SK-N-SH (cell line): ENCODE results near the gene SERPINB12. TPM values are rescaled to one million over a fixed set of nuclear protein-coding genes. Genes with fewer than 3 reads are reported as not detected.

ENCODE experiments used
- CTCF ChIA-PET: fragments of 300-600, 350-600 bp; formaldehyde crosslinking; extraction: SDS; loops from one replicate; lab custom pipeline; 2021; lab: Yijun Ruan, JAX
- POLR2A ChIA-PET: fragments of 350-600 bp; sonication (Branson Sonifier 250); formaldehyde crosslinking; extraction: SDS; loops from one replicate; lab custom pipeline; 2020; ENCODE audit warnings: antibody characterized with exemption, inconsistent platforms; lab: Yijun Ruan, JAX
- DNase-seq: peaks from one replicate; pipeline ENCODE4 v3.0.0; 2012
- H2AFZ ChIP-seq: fragments of 200-600 bp; sonication (generic); 2 replicates; pipeline ENCODE4 v1.8.1; 2016; ENCODE audit warnings: antibody characterized with exemption, mild to moderate bottlenecking, low read depth
- H3F3A ChIP-seq: fragments of 200-600 bp; sonication (generic); replicated peaks from 2 replicates; pipeline ENCODE3; 2016; ENCODE audit warnings: antibody characterized with exemption, mild to moderate bottlenecking; ENCODE audit not compliant: insufficient read depth
- H3K27ac ChIP-seq, 2 experiments: fragments of 200-500 bp in 1 of 2; fragments of 200-600 bp in 1 of 2; sonication (Bioruptor generic) in 1 of 2; sonication (generic), shearing (Covaris generic) in 1 of 2; 2 replicates each; pipeline versions ENCODE4 v1.5.1 to v1.6.1; 2014 to 2016; ENCODE audit warnings: low read depth in 2 of 2, inconsistent platforms in 1 of 2, low read length in 1 of 2, mild to moderate bottlenecking in 1 of 2, mixed read lengths in 1 of 2
- H3K27me3 ChIP-seq: fragments of 200-600 bp; sonication (generic), shearing (Covaris generic); 2 replicates; pipeline ENCODE4 v1.6.1; 2016; ENCODE audit warnings: mixed run types; ENCODE audit not compliant: insufficient read depth
- H3K36me3 ChIP-seq, 2 experiments: fragments of 200-500 bp in 1 of 2; fragments of 200-600 bp in 1 of 2; sonication (Bioruptor generic) in 1 of 2; sonication (generic) in 1 of 2; replicated peaks in 1 of 2; 2 replicates each; pipeline versions ENCODE3 to v1.5.1; 2014 to 2016; ENCODE audit warnings: low read length in 1 of 2, mild to moderate bottlenecking in 1 of 2; ENCODE audit not compliant: insufficient read depth in 2 of 2, control insufficient read depth in 1 of 2
- H3K4me1 ChIP-seq, 2 experiments: fragments of 200-500 bp in 1 of 2; fragments of 200-600 bp in 1 of 2; sonication (Bioruptor generic) in 1 of 2; sonication (generic), shearing (Covaris generic) in 1 of 2; 2 replicates each; pipeline versions ENCODE4 v1.5.1 to v1.6.1; 2014 to 2016; ENCODE audit warnings: low read depth in 1 of 2, low read length in 1 of 2, mixed run types in 1 of 2; ENCODE audit not compliant: insufficient read depth in 2 of 2, control insufficient read depth in 1 of 2
- H3K4me2 ChIP-seq: fragments of 200-600 bp; sonication (generic), shearing (Covaris generic); 2 replicates; pipeline ENCODE4 v1.6.1; 2017; ENCODE audit warnings: mixed run types
- H3K4me3 ChIP-seq, 2 experiments: fragments of 200-500 bp in 1 of 2; fragments of 200-600 bp in 1 of 2; sonication (Bioruptor generic) in 1 of 2; sonication (generic), shearing (Covaris generic) in 1 of 2; 2 replicates each; pipeline versions ENCODE4 v1.5.1 to v1.8.1; 2014 to 2016; ENCODE audit warnings: low read depth in 2 of 2, inconsistent platforms in 1 of 2, low read length in 1 of 2, mild to moderate bottlenecking in 1 of 2, mixed read lengths in 1 of 2, moderate library complexity in 1 of 2
- H3K79me2 ChIP-seq: fragments of 200-600 bp; sonication (generic); 2 replicates; pipeline ENCODE4 v1.8.1; 2017; ENCODE audit warnings: mild to moderate bottlenecking; ENCODE audit not compliant: insufficient read depth
- H3K9ac ChIP-seq: fragments of 200-600 bp; sonication (generic); 2 replicates; pipeline ENCODE4 v1.6.1; 2017; ENCODE audit warnings: mixed run types
- H3K9me2 ChIP-seq: fragments of 200-600 bp; sonication (generic); 2 replicates; pipeline ENCODE4 v1.6.1; 2017; ENCODE audit warnings: mixed run types
- H3K9me3 ChIP-seq: fragments of 200-600 bp; sonication (generic); 2 replicates; pipeline ENCODE4 v1.6.1; 2017; ENCODE audit warnings: mixed run types, mild to moderate bottlenecking, moderate library complexity
- H4K20me1 ChIP-seq: fragments of 200-600 bp; sonication (generic); 2 replicates; pipeline ENCODE4 v1.6.1; 2017; ENCODE audit warnings: mild to moderate bottlenecking, mixed run types; ENCODE audit not compliant: insufficient read depth
- EP300 ChIP-seq, 2 experiments: IDR thresholded peaks; 2 replicates each; pipeline versions ENCODE4 v1.4.0 to v1.6.1; 2012; ENCODE audit warnings: borderline replicate concordance in 1 of 2, low read depth in 1 of 2, low read length in 1 of 2
- FOXJ3 ChIP-seq: sonication (generic); formaldehyde crosslinking; IDR thresholded peaks from 2 replicates; pipeline ENCODE4 v1.5.1; 2020; ENCODE audit warnings: mild to moderate bottlenecking, missing genetic modification reagents
- FOXM1 ChIP-seq: IDR thresholded peaks from 2 replicates; pipeline ENCODE4 v1.4.0; 2012; ENCODE audit warnings: low read depth, mild to moderate bottlenecking
- GATA2 ChIP-seq: sonication (generic); formaldehyde crosslinking; IDR thresholded peaks from 2 replicates; pipeline ENCODE4 v1.5.0; 2020; ENCODE audit warnings: mild to moderate bottlenecking, missing genetic modification reagents
- MXI1 ChIP-seq: IDR thresholded peaks from 2 replicates; pipeline ENCODE4 v1.6.1; 2012; ENCODE audit warnings: mild to moderate bottlenecking, low read depth, low read length, improper control_type of control experiment
- NFIC ChIP-seq: IDR thresholded peaks from 2 replicates; pipeline ENCODE4 v1.4.0; 2012; ENCODE audit warnings: borderline replicate concordance
- RAD21 ChIP-seq: IDR thresholded peaks from 2 replicates; pipeline ENCODE4 v1.6.1; 2012; ENCODE audit warnings: mild to moderate bottlenecking, low read length
- RCOR1 ChIP-seq: fragments of 150-350 bp; IDR thresholded peaks from 2 replicates; pipeline ENCODE4 v1.6.1; 2017; ENCODE audit warnings: antibody characterized with exemption, low read length
- RXRA ChIP-seq: IDR thresholded peaks from 2 replicates; pipeline ENCODE4 v1.4.0; 2012; ENCODE audit warnings: low read depth, mild to moderate bottlenecking, borderline replicate concordance
- SMC3 ChIP-seq: IDR thresholded peaks from 2 replicates; pipeline ENCODE4 v1.6.1; 2012; ENCODE audit warnings: low read depth, low read length, improper control_type of control experiment
- TAF1 ChIP-seq: IDR thresholded peaks from 2 replicates; pipeline ENCODE4 v1.6.1; 2012; ENCODE audit warnings: low read depth, mild to moderate bottlenecking, low read length, moderate library complexity, borderline replicate concordance
- TCF12 ChIP-seq: IDR thresholded peaks from 2 replicates; pipeline ENCODE4 v1.4.0; 2012
- WGBS: methylation state at CpG from one replicate; pipeline ENCODE4 v1.1.6; 2017; ENCODE audit warnings: low lambda C conversion rate; 5-methylcytosine and 5-hydroxymethylcytosine counted together
- polyA plus RNA-seq, 3 experiments: library from polyadenylated mRNA; depleted of rRNA; stranded (reverse); fragments of >200 nt; gene quantifications; 2 replicates each; pipeline ENCODE4 v1.2.3, GENCODE V29; 2012
- TF ChIP-seq, protein P1 (sequence below): IDR thresholded peaks from 2 replicates; pipeline ENCODE4 v1.6.1; 2012; ENCODE audit warnings: mild to moderate bottlenecking, low read depth, low read length, moderate library complexity
- TF ChIP-seq, protein P2 (sequence below): IDR thresholded peaks from 2 replicates; pipeline ENCODE4 v1.4.0; 2012; ENCODE audit warnings: low read depth, borderline replicate concordance
- TF ChIP-seq, protein P3 (sequence below): fragments of 200-600 bp; sonication (generic); IDR thresholded peaks from 2 replicates; pipeline ENCODE4 v1.6.1; 2017; ENCODE audit warnings: antibody characterized with exemption, mild to moderate bottlenecking, moderate library complexity
- TF ChIP-seq, protein P4 (sequence below): fragments of 150-350 bp; IDR thresholded peaks from 2 replicates; pipeline ENCODE4 v1.6.1; 2016; ENCODE audit warnings: mild to moderate bottlenecking, low read depth, low read length
- TF ChIP-seq, protein P5 (sequence below): IDR thresholded peaks from 2 replicates; pipeline ENCODE4; 2012

Gene SERPINB12
- polyA plus RNA-seq, 1 of the 3 experiments (the other 2 are of a cell fraction): not detected

DNA sequence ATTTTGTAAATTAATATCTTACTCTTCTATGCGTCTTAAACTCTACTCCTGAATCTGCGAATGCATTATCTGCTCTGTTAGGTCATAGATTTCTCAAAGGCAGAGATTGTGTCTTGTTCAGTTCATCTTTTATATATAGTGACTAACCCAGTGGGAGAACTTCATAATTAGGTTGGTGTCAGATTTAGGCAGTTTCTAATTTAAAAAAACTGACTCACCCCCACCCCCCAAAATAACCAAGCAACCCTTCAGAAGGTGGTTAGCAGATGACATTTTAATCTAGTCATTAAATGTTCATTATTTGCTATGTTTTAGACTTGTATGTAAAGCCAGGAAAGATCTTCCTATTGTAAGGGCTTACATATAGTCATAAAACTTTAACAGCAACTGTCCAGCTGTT, 10.4 kb downstream of the SERPINB12 start:
- Histone ChIP-seq H3K4me1 (peaks cover 0 to 4% of the 10 kb centered on the region in 2 experiments; a peak in 1 of 4 replicates), H3K4me3 (no peak overlapping the region), H3K9me2 (no peaks in the 10 kb centered on the region), H3K27ac (no peak overlapping the region), H2AFZ (no peak overlapping the region), H3K9me3 (no peaks in the 10 kb centered on the region), H3F3A (no peaks in the 10 kb centered on the region), H3K36me3 (no peaks in the 10 kb centered on the region), H4K20me1 (no peaks in the 10 kb centered on the region), H3K4me2 (no peak overlapping the region), H3K79me2 (no peaks in the 10 kb centered on the region), H3K27me3 (no peaks in the 10 kb centered on the region), H3K9ac (no peak overlapping the region)
- no peak for DNase-seq
- ChIA-PET POLR2A (no interaction called here), CTCF (interaction anchor here (1.2 kb wide), 2 partner anchors 26 to 37 kb away, joined by 3 to 4 read pairs; no protein-coding TSS in a partner anchor)
- 3% methylated on average over 2 of the region's 2 CpGs for WGBS
- TF ChIP-seq RAD21: no peak
- no peak for TF ChIP-seq FOXM1
- no peak for TF ChIP-seq EP300 (IDR thresholded peaks at IDR 0.05; ENCODE audit: borderline replicate concordance in 1 of 2, low read depth in 1 of 2, low read length in 1 of 2)
- TF ChIP-seq SMC3: no peak
- TF ChIP-seq, protein P1, sequence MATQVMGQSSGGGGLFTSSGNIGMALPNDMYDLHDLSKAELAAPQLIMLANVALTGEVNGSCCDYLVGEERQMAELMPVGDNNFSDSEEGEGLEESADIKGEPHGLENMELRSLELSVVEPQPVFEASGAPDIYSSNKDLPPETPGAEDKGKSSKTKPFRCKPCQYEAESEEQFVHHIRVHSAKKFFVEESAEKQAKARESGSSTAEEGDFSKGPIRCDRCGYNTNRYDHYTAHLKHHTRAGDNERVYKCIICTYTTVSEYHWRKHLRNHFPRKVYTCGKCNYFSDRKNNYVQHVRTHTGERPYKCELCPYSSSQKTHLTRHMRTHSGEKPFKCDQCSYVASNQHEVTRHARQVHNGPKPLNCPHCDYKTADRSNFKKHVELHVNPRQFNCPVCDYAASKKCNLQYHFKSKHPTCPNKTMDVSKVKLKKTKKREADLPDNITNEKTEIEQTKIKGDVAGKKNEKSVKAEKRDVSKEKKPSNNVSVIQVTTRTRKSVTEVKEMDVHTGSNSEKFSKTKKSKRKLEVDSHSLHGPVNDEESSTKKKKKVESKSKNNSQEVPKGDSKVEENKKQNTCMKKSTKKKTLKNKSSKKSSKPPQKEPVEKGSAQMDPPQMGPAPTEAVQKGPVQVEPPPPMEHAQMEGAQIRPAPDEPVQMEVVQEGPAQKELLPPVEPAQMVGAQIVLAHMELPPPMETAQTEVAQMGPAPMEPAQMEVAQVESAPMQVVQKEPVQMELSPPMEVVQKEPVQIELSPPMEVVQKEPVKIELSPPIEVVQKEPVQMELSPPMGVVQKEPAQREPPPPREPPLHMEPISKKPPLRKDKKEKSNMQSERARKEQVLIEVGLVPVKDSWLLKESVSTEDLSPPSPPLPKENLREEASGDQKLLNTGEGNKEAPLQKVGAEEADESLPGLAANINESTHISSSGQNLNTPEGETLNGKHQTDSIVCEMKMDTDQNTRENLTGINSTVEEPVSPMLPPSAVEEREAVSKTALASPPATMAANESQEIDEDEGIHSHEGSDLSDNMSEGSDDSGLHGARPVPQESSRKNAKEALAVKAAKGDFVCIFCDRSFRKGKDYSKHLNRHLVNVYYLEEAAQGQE: no peak
- TF ChIP-seq MXI1: no peak
- TF ChIP-seq, protein P2, sequence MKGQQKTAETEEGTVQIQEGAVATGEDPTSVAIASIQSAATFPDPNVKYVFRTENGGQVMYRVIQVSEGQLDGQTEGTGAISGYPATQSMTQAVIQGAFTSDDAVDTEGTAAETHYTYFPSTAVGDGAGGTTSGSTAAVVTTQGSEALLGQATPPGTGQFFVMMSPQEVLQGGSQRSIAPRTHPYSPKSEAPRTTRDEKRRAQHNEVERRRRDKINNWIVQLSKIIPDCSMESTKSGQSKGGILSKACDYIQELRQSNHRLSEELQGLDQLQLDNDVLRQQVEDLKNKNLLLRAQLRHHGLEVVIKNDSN: no peak
- TF ChIP-seq, protein P3, sequence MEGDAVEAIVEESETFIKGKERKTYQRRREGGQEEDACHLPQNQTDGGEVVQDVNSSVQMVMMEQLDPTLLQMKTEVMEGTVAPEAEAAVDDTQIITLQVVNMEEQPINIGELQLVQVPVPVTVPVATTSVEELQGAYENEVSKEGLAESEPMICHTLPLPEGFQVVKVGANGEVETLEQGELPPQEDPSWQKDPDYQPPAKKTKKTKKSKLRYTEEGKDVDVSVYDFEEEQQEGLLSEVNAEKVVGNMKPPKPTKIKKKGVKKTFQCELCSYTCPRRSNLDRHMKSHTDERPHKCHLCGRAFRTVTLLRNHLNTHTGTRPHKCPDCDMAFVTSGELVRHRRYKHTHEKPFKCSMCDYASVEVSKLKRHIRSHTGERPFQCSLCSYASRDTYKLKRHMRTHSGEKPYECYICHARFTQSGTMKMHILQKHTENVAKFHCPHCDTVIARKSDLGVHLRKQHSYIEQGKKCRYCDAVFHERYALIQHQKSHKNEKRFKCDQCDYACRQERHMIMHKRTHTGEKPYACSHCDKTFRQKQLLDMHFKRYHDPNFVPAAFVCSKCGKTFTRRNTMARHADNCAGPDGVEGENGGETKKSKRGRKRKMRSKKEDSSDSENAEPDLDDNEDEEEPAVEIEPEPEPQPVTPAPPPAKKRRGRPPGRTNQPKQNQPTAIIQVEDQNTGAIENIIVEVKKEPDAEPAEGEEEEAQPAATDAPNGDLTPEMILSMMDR: no peak

DNA sequence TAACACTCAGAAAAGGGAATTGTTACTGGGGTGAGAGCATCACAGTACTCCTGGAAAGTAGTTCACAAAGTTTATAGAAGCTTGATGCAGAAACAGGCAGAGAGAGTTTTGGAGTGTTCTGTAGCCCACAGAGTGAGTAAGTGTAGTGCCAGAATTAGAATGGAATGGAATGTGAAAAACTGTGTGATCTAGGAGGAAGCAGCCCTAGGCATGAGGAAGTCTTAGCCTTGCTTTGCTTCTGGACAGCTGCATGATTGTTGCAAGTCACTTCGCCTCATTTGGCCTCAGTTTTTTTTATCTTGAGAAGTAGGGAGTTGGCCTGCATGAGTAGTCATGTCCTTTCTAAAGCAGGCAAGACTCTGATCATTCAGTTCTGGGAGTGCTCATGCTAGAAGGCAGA, 10.9 kb downstream of the SERPINB12 start:
- no peak for DNase-seq
- Histone ChIP-seq H3K27me3 (no peaks in the 10 kb centered on the region), H3K9ac (no peak overlapping the region), H3K27ac (no peak overlapping the region; a peak in 1 of 4 replicates), H3K9me2 (no peaks in the 10 kb centered on the region), H3K36me3 (no peaks in the 10 kb centered on the region), H4K20me1 (no peaks in the 10 kb centered on the region), H3K4me1 (peaks cover 0 to 4% of the 10 kb centered on the region in 2 experiments; a peak in 1 of 4 replicates), H2AFZ (no peak overlapping the region), H3K4me3 (no peak overlapping the region), H3K79me2 (no peaks in the 10 kb centered on the region), H3F3A (no peaks in the 10 kb centered on the region), H3K9me3 (no peaks in the 10 kb centered on the region), H3K4me2 (no peak overlapping the region)
- ChIA-PET CTCF (interaction anchor here (1.2 kb wide), 2 partner anchors 25 to 38 kb away, joined by 3 to 4 read pairs; no protein-coding TSS in a partner anchor), POLR2A (no interaction called here)
- no peak for TF ChIP-seq RCOR1
- no peak for TF ChIP-seq TCF12
- no peak for TF ChIP-seq NFIC
- no peak for TF ChIP-seq GATA2 (CRISPR knock-in tag)
- TF ChIP-seq TAF1: no peak
- TF ChIP-seq, protein P4, sequence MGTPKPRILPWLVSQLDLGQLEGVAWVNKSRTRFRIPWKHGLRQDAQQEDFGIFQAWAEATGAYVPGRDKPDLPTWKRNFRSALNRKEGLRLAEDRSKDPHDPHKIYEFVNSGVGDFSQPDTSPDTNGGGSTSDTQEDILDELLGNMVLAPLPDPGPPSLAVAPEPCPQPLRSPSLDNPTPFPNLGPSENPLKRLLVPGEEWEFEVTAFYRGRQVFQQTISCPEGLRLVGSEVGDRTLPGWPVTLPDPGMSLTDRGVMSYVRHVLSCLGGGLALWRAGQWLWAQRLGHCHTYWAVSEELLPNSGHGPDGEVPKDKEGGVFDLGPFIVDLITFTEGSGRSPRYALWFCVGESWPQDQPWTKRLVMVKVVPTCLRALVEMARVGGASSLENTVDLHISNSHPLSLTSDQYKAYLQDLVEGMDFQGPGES: no peak
- TF ChIP-seq FOXJ3: no peak
- TF ChIP-seq, protein P5, sequence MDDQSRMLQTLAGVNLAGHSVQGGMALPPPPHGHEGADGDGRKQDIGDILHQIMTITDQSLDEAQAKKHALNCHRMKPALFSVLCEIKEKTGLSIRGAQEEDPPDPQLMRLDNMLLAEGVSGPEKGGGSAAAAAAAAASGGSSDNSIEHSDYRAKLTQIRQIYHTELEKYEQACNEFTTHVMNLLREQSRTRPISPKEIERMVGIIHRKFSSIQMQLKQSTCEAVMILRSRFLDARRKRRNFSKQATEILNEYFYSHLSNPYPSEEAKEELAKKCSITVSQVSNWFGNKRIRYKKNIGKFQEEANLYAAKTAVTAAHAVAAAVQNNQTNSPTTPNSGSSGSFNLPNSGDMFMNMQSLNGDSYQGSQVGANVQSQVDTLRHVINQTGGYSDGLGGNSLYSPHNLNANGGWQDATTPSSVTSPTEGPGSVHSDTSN: no peak
- TF ChIP-seq FOXM1: no peak
- no peak for TF ChIP-seq RXRA
- WGBS: 8% methylated on average over 1 of the region's 1 CpG
